ENCODE measurements around the gene PTPRG. TPM values are rescaled to one million over a fixed set of nuclear protein-coding genes. Genes with fewer than 3 reads are reported as not detected.

Gene PTPRG
- total and polyA plus RNA-seq, 2 experiments from 2014 or later: 24.4 to 131 TPM

DNA sequence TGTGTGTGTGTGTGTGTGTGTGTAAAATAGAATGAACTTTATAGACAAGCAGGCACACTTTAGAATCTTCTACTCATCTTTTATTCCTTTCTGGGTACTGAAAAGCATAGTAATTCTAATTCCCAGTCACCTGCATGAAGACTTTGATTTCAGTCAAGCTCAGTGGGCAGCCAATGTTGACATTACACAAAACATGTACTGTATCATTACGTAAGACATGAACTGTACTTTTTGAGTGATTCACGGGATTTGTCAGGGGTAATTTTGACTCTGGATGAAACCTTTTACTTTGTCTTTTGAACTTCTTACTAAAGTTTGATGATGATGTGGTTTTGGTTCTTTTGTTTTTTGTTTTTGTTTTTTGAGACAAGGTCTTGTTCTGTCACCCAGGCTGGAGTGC, 38.8 kb downstream of the PTPRG start (continued):
- TF ChIP-seq JUNB (IDR thresholded peaks at IDR 0.05; ENCODE audit: unreplicated experiment) (no peak), CREB1 (CRISPR knock-in tag; IDR thresholded peaks at IDR 0.05; ENCODE audit: low read depth) (no peak), ZNF114 (CRISPR knock-in tag; IDR thresholded peaks at IDR 0.05) (no peak)
- TF ChIP-seq, protein P1, sequence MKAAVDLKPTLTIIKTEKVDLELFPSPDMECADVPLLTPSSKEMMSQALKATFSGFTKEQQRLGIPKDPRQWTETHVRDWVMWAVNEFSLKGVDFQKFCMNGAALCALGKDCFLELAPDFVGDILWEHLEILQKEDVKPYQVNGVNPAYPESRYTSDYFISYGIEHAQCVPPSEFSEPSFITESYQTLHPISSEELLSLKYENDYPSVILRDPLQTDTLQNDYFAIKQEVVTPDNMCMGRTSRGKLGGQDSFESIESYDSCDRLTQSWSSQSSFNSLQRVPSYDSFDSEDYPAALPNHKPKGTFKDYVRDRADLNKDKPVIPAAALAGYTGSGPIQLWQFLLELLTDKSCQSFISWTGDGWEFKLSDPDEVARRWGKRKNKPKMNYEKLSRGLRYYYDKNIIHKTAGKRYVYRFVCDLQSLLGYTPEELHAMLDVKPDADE (IDR thresholded peaks at IDR 0.05): no peak
- TF ChIP-seq, protein P2, sequence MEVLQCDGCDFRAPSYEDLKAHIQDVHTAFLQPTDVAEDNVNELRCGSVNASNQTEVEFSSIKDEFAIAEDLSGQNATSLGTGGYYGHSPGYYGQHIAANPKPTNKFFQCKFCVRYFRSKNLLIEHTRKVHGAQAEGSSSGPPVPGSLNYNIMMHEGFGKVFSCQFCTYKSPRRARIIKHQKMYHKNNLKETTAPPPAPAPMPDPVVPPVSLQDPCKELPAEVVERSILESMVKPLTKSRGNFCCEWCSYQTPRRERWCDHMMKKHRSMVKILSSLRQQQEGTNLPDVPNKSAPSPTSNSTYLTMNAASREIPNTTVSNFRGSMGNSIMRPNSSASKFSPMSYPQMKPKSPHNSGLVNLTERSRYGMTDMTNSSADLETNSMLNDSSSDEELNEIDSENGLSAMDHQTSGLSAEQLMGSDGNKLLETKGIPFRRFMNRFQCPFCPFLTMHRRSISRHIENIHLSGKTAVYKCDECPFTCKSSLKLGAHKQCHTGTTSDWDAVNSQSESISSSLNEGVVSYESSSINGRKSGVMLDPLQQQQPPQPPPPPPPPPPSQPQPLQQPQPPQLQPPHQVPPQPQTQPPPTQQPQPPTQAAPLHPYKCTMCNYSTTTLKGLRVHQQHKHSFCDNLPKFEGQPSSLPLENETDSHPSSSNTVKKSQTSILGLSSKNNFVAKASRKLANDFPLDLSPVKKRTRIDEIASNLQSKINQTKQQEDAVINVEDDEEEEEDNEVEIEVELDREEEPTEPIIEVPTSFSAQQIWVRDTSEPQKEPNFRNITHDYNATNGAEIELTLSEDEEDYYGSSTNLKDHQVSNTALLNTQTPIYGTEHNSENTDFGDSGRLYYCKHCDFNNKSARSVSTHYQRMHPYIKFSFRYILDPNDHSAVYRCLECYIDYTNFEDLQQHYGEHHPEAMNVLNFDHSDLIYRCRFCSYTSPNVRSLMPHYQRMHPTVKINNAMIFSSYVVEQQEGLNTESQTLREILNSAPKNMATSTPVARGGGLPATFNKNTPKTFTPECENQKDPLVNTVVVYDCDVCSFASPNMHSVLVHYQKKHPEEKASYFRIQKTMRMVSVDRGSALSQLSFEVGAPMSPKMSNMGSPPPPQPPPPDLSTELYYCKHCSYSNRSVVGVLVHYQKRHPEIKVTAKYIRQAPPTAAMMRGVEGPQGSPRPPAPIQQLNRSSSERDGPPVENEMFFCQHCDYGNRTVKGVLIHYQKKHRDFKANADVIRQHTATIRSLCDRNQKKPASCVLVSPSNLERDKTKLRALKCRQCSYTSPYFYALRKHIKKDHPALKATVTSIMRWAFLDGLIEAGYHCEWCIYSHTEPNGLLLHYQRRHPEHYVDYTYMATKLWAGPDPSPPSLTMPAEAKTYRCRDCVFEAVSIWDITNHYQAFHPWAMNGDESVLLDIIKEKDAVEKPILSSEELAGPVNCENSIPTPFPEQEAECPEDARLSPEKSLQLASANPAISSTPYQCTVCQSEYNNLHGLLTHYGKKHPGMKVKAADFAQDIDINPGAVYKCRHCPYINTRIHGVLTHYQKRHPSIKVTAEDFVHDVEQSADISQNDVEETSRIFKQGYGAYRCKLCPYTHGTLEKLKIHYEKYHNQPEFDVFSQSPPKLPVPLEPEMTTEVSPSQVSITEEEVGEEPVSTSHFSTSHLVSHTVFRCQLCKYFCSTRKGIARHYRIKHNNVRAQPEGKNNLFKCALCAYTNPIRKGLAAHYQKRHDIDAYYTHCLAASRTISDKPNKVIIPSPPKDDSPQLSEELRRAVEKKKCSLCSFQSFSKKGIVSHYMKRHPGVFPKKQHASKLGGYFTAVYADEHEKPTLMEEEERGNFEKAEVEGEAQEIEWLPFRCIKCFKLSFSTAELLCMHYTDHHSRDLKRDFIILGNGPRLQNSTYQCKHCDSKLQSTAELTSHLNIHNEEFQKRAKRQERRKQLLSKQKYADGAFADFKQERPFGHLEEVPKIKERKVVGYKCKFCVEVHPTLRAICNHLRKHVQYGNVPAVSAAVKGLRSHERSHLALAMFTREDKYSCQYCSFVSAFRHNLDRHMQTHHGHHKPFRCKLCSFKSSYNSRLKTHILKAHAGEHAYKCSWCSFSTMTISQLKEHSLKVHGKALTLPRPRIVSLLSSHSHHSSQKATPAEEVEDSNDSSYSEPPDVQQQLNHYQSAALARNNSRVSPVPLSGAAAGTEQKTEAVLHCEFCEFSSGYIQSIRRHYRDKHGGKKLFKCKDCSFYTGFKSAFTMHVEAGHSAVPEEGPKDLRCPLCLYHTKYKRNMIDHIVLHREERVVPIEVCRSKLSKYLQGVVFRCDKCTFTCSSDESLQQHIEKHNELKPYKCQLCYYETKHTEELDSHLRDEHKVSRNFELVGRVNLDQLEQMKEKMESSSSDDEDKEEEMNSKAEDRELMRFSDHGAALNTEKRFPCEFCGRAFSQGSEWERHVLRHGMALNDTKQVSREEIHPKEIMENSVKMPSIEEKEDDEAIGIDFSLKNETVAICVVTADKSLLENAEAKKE (CRISPR knock-in tag; IDR thresholded peaks at IDR 0.05): no peak

DNA sequence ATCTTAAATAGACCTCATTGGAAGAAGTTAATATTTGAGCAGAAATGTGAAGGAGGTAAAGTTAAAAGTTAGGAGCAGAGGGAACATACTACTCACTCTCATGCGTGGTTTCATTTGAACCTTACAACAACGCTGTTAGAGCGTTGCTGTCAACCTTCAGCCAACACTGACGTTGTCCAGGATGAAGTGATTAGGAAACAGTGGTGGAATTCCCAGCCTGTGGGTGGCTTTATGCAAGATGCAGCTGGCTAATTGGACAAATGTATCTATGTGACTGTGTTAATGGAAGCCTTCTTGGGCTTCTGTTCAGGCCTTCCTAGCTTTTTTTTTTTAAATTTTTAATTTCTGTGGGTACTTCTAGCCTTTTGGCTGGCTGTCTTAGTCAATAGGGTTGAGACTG, 40.5 kb downstream of the PTPRG start:
- Histone ChIP-seq H4K20me1 (replicated peaks; ENCODE audit: insufficient read depth) (peaks cover 75% of the 10 kb centered on the region), H3K4me2 (no peak overlapping the region), H3K4me3 (no peak overlapping the region), H3K36me3 (ENCODE audit: insufficient read depth) (0 out of 2 replicates have a peak, but pooled peaks cover 2% of the 10 kb centered on the region), H2AFZ (no peak overlapping the region), H3K4me1 (ENCODE audit: insufficient read depth) (peaks cover 20% of the 10 kb centered on the region), H3K27ac (ENCODE audit: low read depth) (no peak overlapping the region), H3K27me3 (ENCODE audit: insufficient read depth) (no peaks in the 10 kb centered on the region), H3F3A (replicated peaks; ENCODE audit: low read depth) (no peaks in the 10 kb centered on the region), H3K79me2 (replicated peaks; ENCODE audit: insufficient read depth) (peaks cover 100% of the 10 kb centered on the region), H3K9me2 (ENCODE audit: insufficient read depth) (no peaks in the 10 kb centered on the region)
- peaks cover 53% of the 10 kb centered on the region for H3K36me3 Mint-ChIP-seq (ENCODE audit: low read depth)
- no peak overlapping the region for H3K27ac Mint-ChIP-seq
- no peaks in the 10 kb centered on the region for H3K9me3 Mint-ChIP-seq
- H3K4me1 Mint-ChIP-seq: peaks cover 27% of the 10 kb centered on the region
- ATAC-seq (no peak), DNase-seq (ENCODE audit: low spot score) (no peak)
- peaks cover 5% of the 10 kb centered on the region for H3K27me3 Mint-ChIP-seq (ENCODE audit: insufficient read depth, low read depth, poor library complexity)
- TF ChIP-seq, protein P3, sequence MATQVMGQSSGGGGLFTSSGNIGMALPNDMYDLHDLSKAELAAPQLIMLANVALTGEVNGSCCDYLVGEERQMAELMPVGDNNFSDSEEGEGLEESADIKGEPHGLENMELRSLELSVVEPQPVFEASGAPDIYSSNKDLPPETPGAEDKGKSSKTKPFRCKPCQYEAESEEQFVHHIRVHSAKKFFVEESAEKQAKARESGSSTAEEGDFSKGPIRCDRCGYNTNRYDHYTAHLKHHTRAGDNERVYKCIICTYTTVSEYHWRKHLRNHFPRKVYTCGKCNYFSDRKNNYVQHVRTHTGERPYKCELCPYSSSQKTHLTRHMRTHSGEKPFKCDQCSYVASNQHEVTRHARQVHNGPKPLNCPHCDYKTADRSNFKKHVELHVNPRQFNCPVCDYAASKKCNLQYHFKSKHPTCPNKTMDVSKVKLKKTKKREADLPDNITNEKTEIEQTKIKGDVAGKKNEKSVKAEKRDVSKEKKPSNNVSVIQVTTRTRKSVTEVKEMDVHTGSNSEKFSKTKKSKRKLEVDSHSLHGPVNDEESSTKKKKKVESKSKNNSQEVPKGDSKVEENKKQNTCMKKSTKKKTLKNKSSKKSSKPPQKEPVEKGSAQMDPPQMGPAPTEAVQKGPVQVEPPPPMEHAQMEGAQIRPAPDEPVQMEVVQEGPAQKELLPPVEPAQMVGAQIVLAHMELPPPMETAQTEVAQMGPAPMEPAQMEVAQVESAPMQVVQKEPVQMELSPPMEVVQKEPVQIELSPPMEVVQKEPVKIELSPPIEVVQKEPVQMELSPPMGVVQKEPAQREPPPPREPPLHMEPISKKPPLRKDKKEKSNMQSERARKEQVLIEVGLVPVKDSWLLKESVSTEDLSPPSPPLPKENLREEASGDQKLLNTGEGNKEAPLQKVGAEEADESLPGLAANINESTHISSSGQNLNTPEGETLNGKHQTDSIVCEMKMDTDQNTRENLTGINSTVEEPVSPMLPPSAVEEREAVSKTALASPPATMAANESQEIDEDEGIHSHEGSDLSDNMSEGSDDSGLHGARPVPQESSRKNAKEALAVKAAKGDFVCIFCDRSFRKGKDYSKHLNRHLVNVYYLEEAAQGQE (IDR thresholded peaks at IDR 0.05; ENCODE audit: unreplicated experiment): no peak
- TF ChIP-seq NANOG (IDR thresholded peaks at IDR 0.05; ENCODE audit: borderline replicate concordance) (no peak), STAT1 (IDR thresholded peaks at IDR 0.05; ENCODE audit: unreplicated experiment) (no peak), POLR2AphosphoS5 (IDR thresholded peaks at IDR 0.05; ENCODE audit: low read depth) (no peak), JUNB (IDR thresholded peaks at IDR 0.05; ENCODE audit: unreplicated experiment) (no peak), ZNF331 (CRISPR knock-in tag; IDR thresholded peaks at IDR 0.05; ENCODE audit: low read depth) (no peak)
- H3K4me3 Mint-ChIP-seq: no peak overlapping the region

Data from GM23338 (cell line).